Smooth muscle cell (in vitro differentiated cells): ENCODE measurements around the gene RIPPLY3. TPM values are rescaled to one million over a fixed set of nuclear protein-coding genes. Genes with fewer than 3 reads are reported as not detected.

Source experiments
- DNase-seq: peaks from one replicate; lab custom pipeline; 2025; ENCODE audit not compliant: unreplicated experiment; lab: John Stamatoyannopoulos, UW
- H2AFZ ChIP-seq: fragments of 200-600 bp; sonication (generic); 2 replicates; pipeline ENCODE4 v1.6.0; 2016; ENCODE audit warnings: antibody characterized with exemption, low read depth, mild to moderate bottlenecking
- H3F3A ChIP-seq: fragments of 200-600 bp; sonication (generic); 2 replicates; pipeline ENCODE4 v1.6.0; 2017; ENCODE audit warnings: antibody characterized with exemption, low read depth
- H3K27ac ChIP-seq: fragments of 200-600 bp; sonication (generic); 2 replicates; pipeline ENCODE4 v1.5.1; 2016; ENCODE audit warnings: low read depth, mild to moderate bottlenecking
- H3K27me3 ChIP-seq: fragments of 200-600 bp; sonication (generic); 2 replicates; pipeline ENCODE4 v1.6.1; 2016; ENCODE audit warnings: low read depth, mild to moderate bottlenecking
- H3K36me3 ChIP-seq: fragments of 200-600 bp; sonication (generic); 2 replicates; pipeline ENCODE4 v1.5.1; 2016; ENCODE audit warnings: low read depth
- H3K4me1 ChIP-seq: fragments of 200-600 bp; sonication (generic); 2 replicates; pipeline ENCODE4 v1.5.1; 2016; ENCODE audit warnings: low read depth
- H3K4me2 ChIP-seq: fragments of 200-600 bp; sonication (generic); 2 replicates; pipeline ENCODE4 v1.6.0; 2016; ENCODE audit warnings: mild to moderate bottlenecking
- H3K4me3 ChIP-seq: fragments of 200-600 bp; sonication (generic); 2 replicates; pipeline ENCODE4 v1.5.1; 2016; ENCODE audit warnings: mild to moderate bottlenecking
- H3K79me2 ChIP-seq: fragments of 200-600 bp; sonication (generic); 2 replicates; pipeline ENCODE4 v1.6.0; 2016; ENCODE audit warnings: low read depth, mild to moderate bottlenecking
- H3K9ac ChIP-seq: fragments of 200-600 bp; sonication (generic); 2 replicates; pipeline ENCODE4 v1.6.0; 2016; ENCODE audit warnings: low read depth
- H3K9me3 ChIP-seq: fragments of 200-600 bp; sonication (generic); replicated peaks from 2 replicates; pipeline ENCODE4 v1.5.1; 2016; ENCODE audit warnings: low read depth
- H4K20me1 ChIP-seq: fragments of 200-600 bp; sonication (generic); 2 replicates; pipeline ENCODE4 v1.6.0; 2016; ENCODE audit warnings: low read depth
- CTCF ChIP-seq: fragments of 200-600 bp; sonication (generic); IDR thresholded peaks from 2 replicates; pipeline ENCODE4 v1.5.1; 2017; ENCODE audit warnings: borderline replicate concordance, mild to moderate bottlenecking, antibody characterized with exemption; ENCODE audit not compliant: insufficient read depth, poor library complexity, severe bottlenecking
- WGBS: methylation state at CpG from one replicate; pipeline ENCODE4 v1.1.7; 2016; ENCODE audit warnings: low lambda C conversion rate; 5-methylcytosine and 5-hydroxymethylcytosine counted together
- polyA plus RNA-seq: library from polyadenylated mRNA; unstranded; fragments of >200 nt; fragmentation: Nextera tagmentation; extraction: Ambion mirVana; gene quantifications from 2 replicates; pipeline ENCODE4 v1.2.1, GENCODE V29; 2016
- total RNA-seq: library from RNA; depleted of rRNA; stranded (reverse); fragments of >200 nt; gene quantifications from 2 replicates; pipeline ENCODE4 v1.2.3, GENCODE V29; 2014

Gene RIPPLY3
- total RNA-seq (not detected in 2 replicates), polyA plus RNA-seq (not detected in 2 replicates)

- H3K4me1 ChIP-seq: peaks cover 4% of the 10 kb centered on the region
- WGBS: 5% methylated on average over 43 of the region's 87 CpGs
- peak within 1 kb of the TSS; percentile 93 for H3K4me2 ChIP-seq
- no peak for TF ChIP-seq CTCF
- DNase-seq: no peak
- H3K9me3 ChIP-seq: no peaks in the 10 kb centered on the region
- peaks cover 53% of the 10 kb centered on the region for H3K27me3 ChIP-seq
- no peaks in the 10 kb centered on the region for H3K79me2 ChIP-seq
- H4K20me1 ChIP-seq: no peaks in the 10 kb centered on the region
- H3K27ac ChIP-seq: no peak within 1 kb of the TSS
- H2AFZ ChIP-seq: peak within 1 kb of the TSS; percentile 69
- H3F3A ChIP-seq: no peaks in the 10 kb centered on the region
- H3K36me3 ChIP-seq: no peaks in the 10 kb centered on the region
- peak within 1 kb of the TSS; percentile 57 for H3K4me3 ChIP-seq
- no peak within 1 kb of the TSS for H3K9ac ChIP-seq
Observed at GRCh38 chr21:37006486-37007291, at the start of gene RIPPLY3. Gene RIPPLY3 (plus strand): TSS chr21:37006702. CDS start chr21:37006773, 71 bp downstream.

GRCh38 chr21:36959020-36959835 is 47.3 kb upstream of the RIPPLY3 start:
- 93% methylated on average over 17 of the region's 17 CpGs for WGBS
- Histone ChIP-seq H3K79me2 (no peaks in the 10 kb centered on the region), H3K4me3 (no peak overlapping the region), H3K9me3 (no peaks in the 10 kb centered on the region), H3K27ac (no peak overlapping the region), H3K9ac (no peak overlapping the region), H2AFZ (no peak overlapping the region), H3K4me1 (no peaks in the 10 kb centered on the region), H3F3A (no peaks in the 10 kb centered on the region), H3K27me3 (no peaks in the 10 kb centered on the region), H3K36me3 (no peaks in the 10 kb centered on the region), H4K20me1 (no peaks in the 10 kb centered on the region), H3K4me2 (no peak overlapping the region)
- no peak for TF ChIP-seq CTCF
- no peak for DNase-seq

- H3K27me3 ChIP-seq: no peaks in the 10 kb centered on the region
- no peak for DNase-seq
- TF ChIP-seq CTCF: no peak
Observed at GRCh38 chr21:36960676-36961284, 45.7 kb upstream of the RIPPLY3 start.

More at GRCh38 chr21:36960676-36961284, 45.7 kb upstream of the RIPPLY3 start:
- Histone ChIP-seq H3K4me3 (no peak overlapping the region), H3K4me1 (no peaks in the 10 kb centered on the region), H3K79me2 (no peaks in the 10 kb centered on the region), H3K9me3 (no peaks in the 10 kb centered on the region), H3K27ac (no peak overlapping the region), H3F3A (no peaks in the 10 kb centered on the region), H3K4me2 (no peak overlapping the region), H2AFZ (no peak overlapping the region), H4K20me1 (no peaks in the 10 kb centered on the region), H3K9ac (no peak overlapping the region), H3K36me3 (no peaks in the 10 kb centered on the region)
- 96% methylated on average over 8 of the region's 8 CpGs for WGBS
